LNCAP (cell line): ENCODE measurements around the gene TGFBR3.

Experiments
- CTCF ChIP-seq: fragments of 450-650 bp; IDR thresholded peaks from 2 replicates; pipeline ENCODE4 v1.5.1; 2017; ENCODE audit warnings: mild to moderate bottlenecking

Gene TGFBR3

GRCh38 chr1:91827087-91827458 lies 58.9 kb downstream of the TGFBR3 start:
- TF ChIP-seq CTCF: no peak

GRCh38 chr1:91826649-91827048 lies 59.3 kb downstream of the TGFBR3 start:
- TF ChIP-seq CTCF: no peak

- TF ChIP-seq CTCF: no peak
Measured at GRCh38 chr1:91826248-91826647, 59.7 kb downstream of the TGFBR3 start.

- TF ChIP-seq CTCF: no peak
Measured at GRCh38 chr1:91821126-91821868, 64.7 kb downstream of the TGFBR3 start.

GRCh38 chr1:91819038-91819788 lies 66.7 kb downstream of the TGFBR3 start:
- no peak for TF ChIP-seq CTCF

- TF ChIP-seq CTCF: no peak
Measured at GRCh38 chr1:91818713-91818975, 67.3 kb downstream of the TGFBR3 start.

- no peak for TF ChIP-seq CTCF
Measured at GRCh38 chr1:91817211-91817905, 68.6 kb downstream of the TGFBR3 start.
